A673 (cell line): ENCODE results near the gene CDIPT. TPM values are rescaled to one million over a fixed set of nuclear protein-coding genes. Genes with fewer than 3 reads are reported as not detected.

ENCODE experiments used
- Bru-seq: library from RNA; stranded (reverse); fragments of 400-500 nt; gene quantifications from one replicate; lab custom pipeline; 2021; lab: Mats Ljungman, UMichigan
- BruChase-seq, 2 experiments: library from RNA; stranded (reverse); fragments of 400-500 nt; gene quantifications; one replicate each; lab custom pipeline; 2021; lab: Mats Ljungman, UMichigan
- BruUV-seq: library from RNA; stranded (reverse); fragments of 400-500 nt; replicated peaks from 2 replicates; lab custom pipeline; 2021; lab: Mats Ljungman, UMichigan
- CTCF ChIA-PET: fragments of 300-600 bp; sonication (Branson Sonifier 250); formaldehyde crosslinking; loops from one replicate; lab custom pipeline; 2022; ENCODE audit warnings: antibody characterized with exemption; lab: Charles Lee
- POLR2A ChIA-PET: fragments of 300-600 bp; sonication (Branson Sonifier 250); formaldehyde crosslinking; loops from one replicate; lab custom pipeline; 2022; ENCODE audit warnings: antibody characterized with exemption; ENCODE audit not compliant: low non-redundant PET; lab: Charles Lee
- DNase-seq: peaks from one replicate; pipeline ENCODE4 v3.0.0-alpha.2; 2015; ENCODE audit warnings: low spot score
- H3K27ac ChIP-seq: fragments of 200-600 bp; sonication (generic); 2 replicates; pipeline ENCODE4 v1.5.1; 2016; ENCODE audit warnings: mixed run types, low read depth, mild to moderate bottlenecking, mixed read lengths, antibody characterized with exemption, low read length; ENCODE audit not compliant: poor library complexity, severe bottlenecking
- H3K27me3 ChIP-seq: fragments of 200-600 bp; sonication (generic); replicated peaks from 2 replicates; pipeline ENCODE4 v1.6.1; 2017; ENCODE audit warnings: mixed run types, low read depth, mild to moderate bottlenecking, mixed read lengths, antibody characterized with exemption, low read length; ENCODE audit not compliant: insufficient read depth, poor library complexity
- H3K36me3 ChIP-seq: fragments of 200-600 bp; sonication (generic); 2 replicates; pipeline ENCODE4 v1.6.1; 2016; ENCODE audit warnings: mixed run types, mild to moderate bottlenecking, mixed read lengths, antibody characterized with exemption, low read length; ENCODE audit not compliant: insufficient read depth, poor library complexity, severe bottlenecking
- H3K4me1 ChIP-seq: fragments of 200-600 bp; sonication (generic); 2 replicates; pipeline ENCODE4 v1.6.1; 2017; ENCODE audit warnings: mixed run types, mild to moderate bottlenecking, mixed read lengths, antibody characterized with exemption, low read length; ENCODE audit not compliant: insufficient read depth, poor library complexity, severe bottlenecking
- H3K4me3 ChIP-seq: fragments of 200-600 bp; sonication (generic); 2 replicates; pipeline ENCODE4 v1.5.1; 2016; ENCODE audit warnings: low read depth, mixed run types, mild to moderate bottlenecking, mixed read lengths, low read length; ENCODE audit not compliant: poor library complexity, severe bottlenecking
- H3K9me3 ChIP-seq: fragments of 200-600 bp; sonication (generic); 2 replicates; pipeline ENCODE4 v1.6.1; 2016; ENCODE audit warnings: mixed run types, low read depth, mild to moderate bottlenecking, mixed read lengths, antibody characterized with exemption, low read length; ENCODE audit not compliant: poor library complexity, severe bottlenecking
- EZH2 ChIP-seq: fragments of 200-600 bp; sonication (generic); IDR thresholded peaks from 2 replicates; pipeline ENCODE4 v1.6.1; 2017; ENCODE audit warnings: borderline replicate concordance, low read depth, mild to moderate bottlenecking, mixed read lengths, antibody characterized with exemption, low read length; ENCODE audit not compliant: poor library complexity, severe bottlenecking
- intact Hi-C: fragments of 100-400 bp; cut with micrococcal nuclease; formaldehyde crosslinking; loops from one replicate; pipeline ENCODE4 v1.10.0; 2022; ENCODE audit not compliant: unreplicated experiment
- long read RNA-seq: library from polyadenylated mRNA; stranded (forward); transcript quantifications from one replicate; pipeline ENCODE4 v2.0.0, GENCODE V29; 2022
- total RNA-seq: library from RNA; stranded (reverse); gene quantifications from 2 replicates; pipeline ENCODE4 v1.2.3, GENCODE V29; 2021
- TF ChIP-seq, protein P1 (sequence below): fragments of 300-800, 200-600 bp; sonication (generic); conservative IDR thresholded peaks from 2 replicates; pipeline ENCODE4 v1.5.1; 2017; ENCODE audit warnings: low read depth, mild to moderate bottlenecking, antibody characterized with exemption, low read length, moderate library complexity, mixed read lengths

The CDIPT gene, protein sequence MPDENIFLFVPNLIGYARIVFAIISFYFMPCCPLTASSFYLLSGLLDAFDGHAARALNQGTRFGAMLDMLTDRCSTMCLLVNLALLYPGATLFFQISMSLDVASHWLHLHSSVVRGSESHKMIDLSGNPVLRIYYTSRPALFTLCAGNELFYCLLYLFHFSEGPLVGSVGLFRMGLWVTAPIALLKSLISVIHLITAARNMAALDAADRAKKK
- total RNA-seq (51.7 and 55.6 TPM in 2 replicates), Bru-seq, nascent RNA (percentile 57 among the genes with signal in this experiment), BruChase-seq, experiment 1, labeled RNA remaining after a 2-hour chase (percentile 63 among the genes with signal in this experiment), BruChase-seq, experiment 2, labeled RNA remaining after a 6-hour chase (percentile 79 among the genes with signal in this experiment)
- long read RNA-seq, transcript CDIPT-201 (6 exons, 2,353 nt), result major isoform, 92 of 130 reads
- long read RNA-seq, transcript CDIPT-206 (6 exons, 1,015 nt), result minor isoform, 7 of 130 reads
- long read RNA-seq, transcript CDIPT-207 (5 exons, 1,671 nt), result minor isoform, 7 of 130 reads
- long read RNA-seq, partial matches to known transcripts, result 13 of 130 reads
- long read RNA-seq, other reads (novel, unspliced or antisense), result 6 of 130 reads

GRCh38 chr16:29862884-29863668 is at the start of gene CDIPT:
CDIPT (minus strand) TSS chr16:29863226; CDS start chr16:29862857, 369 bp downstream.
- H3K27me3 ChIP-seq, result no peaks in the 10 kb centered on the region
- DNase-seq, result peak; percentile 99
- peaks cover 12% of the 10 kb centered on the region for H3K36me3 ChIP-seq
- H3K4me3 ChIP-seq, result peak within 1 kb of the TSS; percentile 96
- peaks cover 4% of the 10 kb centered on the region for H3K4me1 ChIP-seq
- TF ChIP-seq EZH2, result no peak
- TF ChIP-seq, protein P1, sequence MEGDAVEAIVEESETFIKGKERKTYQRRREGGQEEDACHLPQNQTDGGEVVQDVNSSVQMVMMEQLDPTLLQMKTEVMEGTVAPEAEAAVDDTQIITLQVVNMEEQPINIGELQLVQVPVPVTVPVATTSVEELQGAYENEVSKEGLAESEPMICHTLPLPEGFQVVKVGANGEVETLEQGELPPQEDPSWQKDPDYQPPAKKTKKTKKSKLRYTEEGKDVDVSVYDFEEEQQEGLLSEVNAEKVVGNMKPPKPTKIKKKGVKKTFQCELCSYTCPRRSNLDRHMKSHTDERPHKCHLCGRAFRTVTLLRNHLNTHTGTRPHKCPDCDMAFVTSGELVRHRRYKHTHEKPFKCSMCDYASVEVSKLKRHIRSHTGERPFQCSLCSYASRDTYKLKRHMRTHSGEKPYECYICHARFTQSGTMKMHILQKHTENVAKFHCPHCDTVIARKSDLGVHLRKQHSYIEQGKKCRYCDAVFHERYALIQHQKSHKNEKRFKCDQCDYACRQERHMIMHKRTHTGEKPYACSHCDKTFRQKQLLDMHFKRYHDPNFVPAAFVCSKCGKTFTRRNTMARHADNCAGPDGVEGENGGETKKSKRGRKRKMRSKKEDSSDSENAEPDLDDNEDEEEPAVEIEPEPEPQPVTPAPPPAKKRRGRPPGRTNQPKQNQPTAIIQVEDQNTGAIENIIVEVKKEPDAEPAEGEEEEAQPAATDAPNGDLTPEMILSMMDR, result peak; percentile 88
- ChIA-PET POLR2A (no interaction called here), CTCF (interaction anchor here (0.5 to 1.1 kb wide), 3 partner anchors 15 to 148 kb away, joined by 6 to 7 read pairs (median 7); partner anchors contain the start of gene MAZ)
- BruUV-seq, result TSS peak; percentile 78
- no peaks in the 10 kb centered on the region for H3K9me3 ChIP-seq
- H3K27ac ChIP-seq, result peak within 1 kb of the TSS; percentile 99
- intact Hi-C loops, result loop anchor here (2.0 to 10.0 kb wide), 2 partner anchors 48 to 100 kb away; partner anchors contain the start of genes PAGR1, PRRT2 and TMEM219

GRCh38 chr16:29912087-29912486 is 49.1 kb upstream of the CDIPT start:
- intact Hi-C loops, result no loop called here
- Histone ChIP-seq H3K4me1 (no peaks in the 10 kb centered on the region), H3K27ac (no peak overlapping the region), H3K36me3 (no peaks in the 10 kb centered on the region), H3K27me3 (no peaks in the 10 kb centered on the region), H3K4me3 (no peak overlapping the region), H3K9me3 (no peaks in the 10 kb centered on the region)
- no TSS peak for BruUV-seq
- no peak for DNase-seq
- TF ChIP-seq EZH2, result no peak
- TF ChIP-seq, protein P1, result no peak
- POLR2A ChIA-PET, result no interaction called here
- CTCF ChIA-PET, result no interaction called here

DNA sequence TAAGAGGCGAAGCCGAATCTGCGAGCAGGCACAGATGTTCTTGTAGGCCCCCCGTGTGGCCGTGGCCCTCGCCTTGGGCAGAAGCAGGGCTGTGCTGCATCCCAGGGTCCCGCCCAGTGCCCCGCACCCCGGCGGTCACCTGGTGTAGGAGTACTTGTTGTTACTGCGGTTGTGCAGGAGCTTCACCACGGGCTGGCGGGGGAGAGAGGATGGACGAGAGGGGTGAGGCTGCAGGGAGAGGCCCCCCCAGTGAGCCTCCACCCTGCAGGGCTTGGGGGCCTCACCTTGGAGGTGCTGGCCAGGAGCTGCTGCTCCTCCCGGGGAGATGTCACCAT is 48.6 kb upstream of the CDIPT start:
- POLR2A ChIA-PET, result no interaction called here
- no peaks in the 10 kb centered on the region for H3K4me1 ChIP-seq
- no peak for TF ChIP-seq EZH2
- TF ChIP-seq, protein P1, result no peak
- no peak overlapping the region for H3K4me3 ChIP-seq
- DNase-seq, result no peak
- H3K27me3 ChIP-seq, result no peaks in the 10 kb centered on the region
- intact Hi-C loops, result no loop called here
- BruUV-seq, result no TSS peak
- H3K36me3 ChIP-seq, result no peaks in the 10 kb centered on the region
- no peaks in the 10 kb centered on the region for H3K9me3 ChIP-seq
- H3K27ac ChIP-seq, result no peak overlapping the region
- CTCF ChIA-PET, result no interaction called here
